PC-3 (cell line): Measurements from ENCODE around the gene SLC8A1. TPM values are rescaled to one million over a fixed set of nuclear protein-coding genes. Genes with fewer than 3 reads are reported as not detected.

Experiments used
- ATAC-seq: fragments of 200-7000 bp; cut with Tn5 transposase; 2 replicates; pipeline ENCODE4 v1.9.1; 2020; ENCODE audit warnings: mild to moderate bottlenecking, moderate library complexity
- BruUV-seq: library from RNA; stranded (reverse); fragments of 400-500 nt; replicated peaks from 2 replicates; lab custom pipeline; 2021; lab: Mats Ljungman, UMichigan
- CTCF ChIA-PET: fragments of 300-600 bp; sonication (Branson Sonifier 250); formaldehyde crosslinking; loops from one replicate; lab custom pipeline; 2022; ENCODE audit warnings: antibody characterized with exemption; lab: Charles Lee
- POLR2A ChIA-PET: fragments of 300-600 bp; sonication (Branson Sonifier 250); formaldehyde crosslinking; loops from one replicate; lab custom pipeline; 2022; ENCODE audit warnings: antibody characterized with exemption; ENCODE audit not compliant: unreplicated experiment; lab: Charles Lee
- DNase-seq: peaks from one replicate; pipeline ENCODE4 v3.0.0-alpha.2; 2015
- H2AFZ ChIP-seq: fragments of 300-600 bp; sonication (generic); 2 replicates; pipeline ENCODE4 v1.6.0; 2016; ENCODE audit warnings: antibody characterized with exemption, low read length
- H3F3A ChIP-seq: fragments of 300-600 bp; sonication (generic); one replicate; pipeline ENCODE4 v1.6.0; 2017; ENCODE audit warnings: antibody characterized with exemption, low read length, control low read depth, mild to moderate bottlenecking; ENCODE audit not compliant: unreplicated experiment
- H3K27ac ChIP-seq: fragments of 300-600 bp; sonication (generic); 2 replicates; pipeline ENCODE4 v1.5.1; 2016; ENCODE audit warnings: mild to moderate bottlenecking, low read length
- H3K27me3 ChIP-seq: fragments of 300-600 bp; sonication (generic); 2 replicates; pipeline ENCODE4 v1.6.1; 2016; ENCODE audit warnings: low read length, mixed read lengths
- H3K36me3 ChIP-seq: fragments of 300-600 bp; sonication (generic); 2 replicates; pipeline ENCODE4 v1.6.1; 2016; ENCODE audit warnings: low read depth, mixed run types, low read length, mixed read lengths
- H3K4me1 ChIP-seq: fragments of 300-600 bp; sonication (generic); 2 replicates; pipeline ENCODE4 v1.5.1; 2016; ENCODE audit warnings: low read length; ENCODE audit not compliant: insufficient read depth
- H3K4me2 ChIP-seq: fragments of 300-600 bp; sonication (generic); 2 replicates; pipeline ENCODE4 v1.6.0; 2016; ENCODE audit warnings: low read length
- H3K4me3 ChIP-seq: fragments of 300-600 bp; sonication (generic); 2 replicates; pipeline ENCODE4 v1.5.1; 2016; ENCODE audit warnings: mild to moderate bottlenecking, low read length, mixed read lengths
- H3K79me2 ChIP-seq: fragments of 300-600 bp; sonication (generic); 2 replicates; pipeline ENCODE4 v1.6.1; 2017; ENCODE audit warnings: low read length, mixed read lengths
- H3K9ac ChIP-seq: fragments of 300-600 bp; sonication (generic); 2 replicates; pipeline ENCODE4 v1.6.0; 2016; ENCODE audit warnings: mild to moderate bottlenecking, low read length
- H3K9me2 ChIP-seq: fragments of 300-600 bp; sonication (generic); replicated peaks from 2 replicates; pipeline ENCODE4 v1.6.1; 2016; ENCODE audit warnings: mixed run types, low read length, mixed read lengths
- H3K9me3 ChIP-seq: fragments of 300-600 bp; sonication (generic); 2 replicates; pipeline ENCODE4 v1.6.1; 2016; ENCODE audit warnings: low read length, mixed read lengths
- H4K20me1 ChIP-seq: fragments of 300-600 bp; sonication (generic); 2 replicates; pipeline ENCODE4 v1.6.1; 2016; ENCODE audit warnings: low read length, mixed read lengths
- CTCF ChIP-seq: fragments of 300-600 bp; sonication (generic); conservative IDR thresholded peaks from 2 replicates; pipeline ENCODE4 v1.5.1; 2017; ENCODE audit warnings: antibody characterized with exemption, low read depth, mild to moderate bottlenecking, low read length
- EZH2 ChIP-seq: fragments of 300-600 bp; sonication (generic); IDR thresholded peaks from one replicate; pipeline ENCODE4 v1.6.1; 2017; ENCODE audit warnings: antibody characterized with exemption, mild to moderate bottlenecking, low read length; ENCODE audit not compliant: unreplicated experiment
- EZH2phosphoT487 ChIP-seq: fragments of 300-600 bp; sonication (generic); IDR thresholded peaks from 2 replicates; pipeline ENCODE4 v1.6.1; 2018; ENCODE audit warnings: mild to moderate bottlenecking, antibody characterized with exemption, low read length, borderline replicate concordance
- intact Hi-C: fragments of 100-400 bp; cut with micrococcal nuclease; formaldehyde crosslinking; loops from 2 replicates; pipeline ENCODE4 v1.9.0; 2023
- total RNA-seq: library from RNA; depleted of rRNA; stranded (reverse); fragments of >200 nt; gene quantifications from 2 replicates; pipeline ENCODE4 v1.2.3, GENCODE V29; 2014

The SLC8A1 gene
- total RNA-seq, 1 experiment from 2014 or later: 1.3 TPM

DNA sequence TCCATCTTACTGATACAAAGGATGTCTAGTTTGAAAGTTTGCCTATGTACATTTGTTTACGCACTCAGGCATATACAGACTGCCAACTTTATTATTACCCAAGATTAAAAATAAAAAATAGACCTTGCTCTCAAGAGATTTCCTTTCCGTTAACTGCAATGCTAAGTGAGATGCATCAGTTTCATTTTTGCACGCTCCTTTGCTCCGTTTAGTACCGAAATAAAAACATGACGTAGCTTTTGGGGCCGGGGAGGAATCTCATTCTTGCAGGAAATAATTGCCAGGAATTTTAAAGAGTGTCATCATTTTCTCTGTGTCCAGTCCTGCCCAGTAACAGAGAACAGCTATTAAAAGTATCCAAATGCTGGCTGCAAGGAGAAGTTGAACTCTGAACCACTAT is 169.5 kb downstream of the SLC8A1 start:
- no peaks in the 10 kb centered on the region for H3K79me2 ChIP-seq
- H3K27ac ChIP-seq: no peak overlapping the region
- H3F3A ChIP-seq: no peaks in the 10 kb centered on the region
- intact Hi-C loops: no loop called here
- TF ChIP-seq EZH2 (no peak), EZH2phosphoT487 (no peak), CTCF (no peak)
- H3K9me2 ChIP-seq: no peaks in the 10 kb centered on the region
- no TSS peak for BruUV-seq
- no peak overlapping the region for H3K9ac ChIP-seq
- no peaks in the 10 kb centered on the region for H3K36me3 ChIP-seq
- ATAC-seq (no peak), DNase-seq (no peak)
- H3K4me2 ChIP-seq: no peak overlapping the region
- H4K20me1 ChIP-seq: no peaks in the 10 kb centered on the region
- no peaks in the 10 kb centered on the region for H3K27me3 ChIP-seq
- H3K4me1 ChIP-seq: no peaks in the 10 kb centered on the region
- ChIA-PET POLR2A (no interaction called here), CTCF (no interaction called here)
- H2AFZ ChIP-seq: no peak overlapping the region
- H3K9me3 ChIP-seq: no peaks in the 10 kb centered on the region
- no peak overlapping the region for H3K4me3 ChIP-seq

- no peaks in the 10 kb centered on the region for H3K27me3 ChIP-seq
- H2AFZ ChIP-seq: no peak overlapping the region
- intact Hi-C loops: no loop called here
- H4K20me1 ChIP-seq: no peaks in the 10 kb centered on the region
- H3K4me1 ChIP-seq: no peaks in the 10 kb centered on the region
- H3K9me3 ChIP-seq: no peaks in the 10 kb centered on the region
- no peak overlapping the region for H3K4me3 ChIP-seq
- no peak overlapping the region for H3K4me2 ChIP-seq
- DNase-seq: peak; percentile 47
- no peaks in the 10 kb centered on the region for H3K79me2 ChIP-seq
- BruUV-seq: no TSS peak
- POLR2A ChIA-PET: no interaction called here
- no peak overlapping the region for H3K9ac ChIP-seq
- H3K9me2 ChIP-seq: no peaks in the 10 kb centered on the region
- H3K27ac ChIP-seq: no peak overlapping the region
- CTCF ChIA-PET: no interaction called here
- peak; percentile 43 for ATAC-seq
- H3K36me3 ChIP-seq: no peaks in the 10 kb centered on the region
- TF ChIP-seq EZH2phosphoT487: no peak
- no peak for TF ChIP-seq EZH2
- no peak for TF ChIP-seq CTCF
- no peaks in the 10 kb centered on the region for H3F3A ChIP-seq
These were observed 170.6 kb downstream of the SLC8A1 start for GRCh38 chr2:40281021-40281940.

DNA sequence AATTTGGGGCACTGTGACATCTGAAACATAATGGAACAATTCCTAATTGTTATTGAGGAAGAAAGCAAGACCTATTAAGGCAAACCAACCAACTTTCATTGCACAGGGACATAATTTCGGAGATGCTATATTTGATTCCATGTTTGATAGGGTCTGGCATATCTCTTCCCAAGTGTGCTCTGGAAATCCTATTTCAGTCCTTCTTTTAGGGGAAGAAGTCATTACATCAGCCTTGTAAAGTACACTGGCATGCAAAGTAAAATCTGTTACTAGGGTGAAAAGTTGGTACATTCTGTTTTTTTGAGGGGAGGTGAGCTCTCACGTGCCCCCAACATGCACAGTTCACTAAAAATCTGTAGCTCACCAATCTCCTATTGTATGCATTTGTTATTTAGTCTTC is 172.4 kb downstream of the SLC8A1 start:
- Histone ChIP-seq H3K9me2 (no peaks in the 10 kb centered on the region), H3K9ac (no peak overlapping the region), H3F3A (no peaks in the 10 kb centered on the region), H3K36me3 (no peaks in the 10 kb centered on the region), H3K4me3 (no peak overlapping the region), H3K27me3 (no peaks in the 10 kb centered on the region), H2AFZ (no peak overlapping the region), H4K20me1 (no peaks in the 10 kb centered on the region), H3K4me1 (no peaks in the 10 kb centered on the region), H3K9me3 (no peaks in the 10 kb centered on the region), H3K4me2 (no peak overlapping the region), H3K27ac (no peak overlapping the region), H3K79me2 (no peaks in the 10 kb centered on the region)
- no peak for ATAC-seq
- TF ChIP-seq EZH2phosphoT487 (no peak), EZH2 (no peak), CTCF (no peak)
- POLR2A ChIA-PET: no interaction called here
- no TSS peak for BruUV-seq
- intact Hi-C loops: no loop called here
- DNase-seq: no peak
- CTCF ChIA-PET: interaction anchor here (0.5 to 0.7 kb wide), 2 partner anchors 208 to 275 kb away, joined by 3 read pairs; no protein-coding TSS in a partner anchor
